ENCODE results near the gene KTN1. TPM values are rescaled to one million over a fixed set of nuclear protein-coding genes. Genes with fewer than 3 reads are reported as not detected.

KTN1 gene
- total RNA-seq, 4 donors from 2014 or later, result 130 to 176 (median 150) TPM

DNA sequence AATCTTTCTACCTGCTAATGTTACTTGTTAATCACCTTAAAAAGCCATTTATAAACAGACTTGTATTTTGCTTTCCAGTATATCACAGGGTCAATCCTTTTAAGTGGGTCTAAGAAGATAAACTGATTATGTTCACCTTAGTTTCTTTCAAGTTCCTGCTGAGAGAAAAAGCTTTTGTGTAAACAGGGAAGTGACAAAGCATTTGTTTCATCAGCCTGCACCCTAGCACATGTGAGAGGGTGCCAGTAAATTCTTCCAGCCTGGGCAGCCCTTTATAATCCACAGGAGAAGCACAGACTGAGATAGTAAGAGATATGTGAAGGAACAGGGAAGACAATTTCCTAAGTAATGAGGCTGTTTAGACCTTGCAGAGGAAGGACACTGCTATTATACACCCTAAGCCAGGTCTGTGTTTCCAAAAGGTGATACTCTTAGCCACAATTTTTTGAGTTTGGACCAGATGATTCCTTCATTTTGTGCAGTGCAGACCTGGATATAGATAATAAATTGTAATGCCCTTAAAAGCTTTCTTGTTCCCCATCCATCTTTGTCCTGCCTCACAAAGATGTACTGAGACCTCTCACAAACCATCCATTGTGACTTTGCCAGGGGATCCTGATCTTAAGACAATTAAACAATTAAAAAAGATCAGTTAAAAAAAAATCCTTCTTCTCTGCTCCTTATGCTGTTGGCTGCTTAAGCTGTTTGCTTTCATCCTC lies 150.7 kb downstream of the KTN1 start:
- TF ChIP-seq, protein P1, sequence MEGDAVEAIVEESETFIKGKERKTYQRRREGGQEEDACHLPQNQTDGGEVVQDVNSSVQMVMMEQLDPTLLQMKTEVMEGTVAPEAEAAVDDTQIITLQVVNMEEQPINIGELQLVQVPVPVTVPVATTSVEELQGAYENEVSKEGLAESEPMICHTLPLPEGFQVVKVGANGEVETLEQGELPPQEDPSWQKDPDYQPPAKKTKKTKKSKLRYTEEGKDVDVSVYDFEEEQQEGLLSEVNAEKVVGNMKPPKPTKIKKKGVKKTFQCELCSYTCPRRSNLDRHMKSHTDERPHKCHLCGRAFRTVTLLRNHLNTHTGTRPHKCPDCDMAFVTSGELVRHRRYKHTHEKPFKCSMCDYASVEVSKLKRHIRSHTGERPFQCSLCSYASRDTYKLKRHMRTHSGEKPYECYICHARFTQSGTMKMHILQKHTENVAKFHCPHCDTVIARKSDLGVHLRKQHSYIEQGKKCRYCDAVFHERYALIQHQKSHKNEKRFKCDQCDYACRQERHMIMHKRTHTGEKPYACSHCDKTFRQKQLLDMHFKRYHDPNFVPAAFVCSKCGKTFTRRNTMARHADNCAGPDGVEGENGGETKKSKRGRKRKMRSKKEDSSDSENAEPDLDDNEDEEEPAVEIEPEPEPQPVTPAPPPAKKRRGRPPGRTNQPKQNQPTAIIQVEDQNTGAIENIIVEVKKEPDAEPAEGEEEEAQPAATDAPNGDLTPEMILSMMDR (IDR thresholded peaks at IDR 0.05), result no peak
- no peak for TF ChIP-seq EP300 (IDR thresholded peaks at IDR 0.05)
- TF ChIP-seq POLR2A (IDR thresholded peaks at IDR 0.05), result no peak
- no peak for DNase-seq (ENCODE audit: low spot score in 2 of 2)
- H3K4me3 ChIP-seq, result no peak overlapping the region
- no peaks in the 10 kb centered on the region for H3K36me3 ChIP-seq
- peaks cover 0 to 8% (median 0%) of the 10 kb centered on the region in 4 donors for H3K9me3 ChIP-seq
- H3K27me3 ChIP-seq, result no peaks in the 10 kb centered on the region
- H3K4me1 ChIP-seq, result no peaks in the 10 kb centered on the region
- no peak overlapping the region for H3K27ac ChIP-seq

DNA sequence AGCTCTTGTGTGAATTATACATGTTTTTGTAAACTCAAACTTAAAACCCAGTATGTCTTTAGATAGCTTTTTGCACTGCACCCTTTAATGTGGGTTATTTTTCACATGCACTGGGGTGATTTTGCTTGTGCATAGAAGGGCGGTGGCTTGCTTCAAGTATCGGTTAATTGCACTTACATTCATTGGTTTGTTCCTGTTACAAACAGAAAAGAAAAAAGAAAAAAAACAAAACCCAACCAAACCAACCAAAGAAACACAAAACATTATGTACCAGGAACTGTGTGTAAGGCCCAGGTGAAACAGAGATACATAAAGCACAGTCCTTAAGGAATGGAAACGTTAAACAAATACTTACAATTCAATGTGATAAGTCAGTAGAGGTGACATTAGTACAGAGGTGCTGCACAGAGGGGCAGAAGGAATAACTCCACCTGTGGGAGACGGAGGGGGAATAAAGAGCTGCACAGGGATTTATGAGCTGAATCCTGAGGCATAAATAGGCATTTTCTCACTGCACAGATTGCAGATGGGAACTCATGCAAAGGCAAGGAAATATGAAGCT lies 151.4 kb downstream of the KTN1 start:
- Histone ChIP-seq H3K27ac (no peak overlapping the region), H3K9me3 (peaks cover 0 to 14% (median 0%) of the 10 kb centered on the region in 4 donors), H3K27me3 (no peaks in the 10 kb centered on the region), H3K4me3 (no peak overlapping the region), H3K4me1 (no peaks in the 10 kb centered on the region), H3K36me3 (no peaks in the 10 kb centered on the region)
- DNase-seq (ENCODE audit: low spot score in 2 of 2), result no peak
- TF ChIP-seq POLR2A (IDR thresholded peaks at IDR 0.05) (no peak), EP300 (IDR thresholded peaks at IDR 0.05) (no peak)
- TF ChIP-seq, protein P1 (IDR thresholded peaks at IDR 0.05), result no peak
- WGBS, 2 donors, result 70 to 73% methylated on average over 4 of the region's 4 CpGs

DNA sequence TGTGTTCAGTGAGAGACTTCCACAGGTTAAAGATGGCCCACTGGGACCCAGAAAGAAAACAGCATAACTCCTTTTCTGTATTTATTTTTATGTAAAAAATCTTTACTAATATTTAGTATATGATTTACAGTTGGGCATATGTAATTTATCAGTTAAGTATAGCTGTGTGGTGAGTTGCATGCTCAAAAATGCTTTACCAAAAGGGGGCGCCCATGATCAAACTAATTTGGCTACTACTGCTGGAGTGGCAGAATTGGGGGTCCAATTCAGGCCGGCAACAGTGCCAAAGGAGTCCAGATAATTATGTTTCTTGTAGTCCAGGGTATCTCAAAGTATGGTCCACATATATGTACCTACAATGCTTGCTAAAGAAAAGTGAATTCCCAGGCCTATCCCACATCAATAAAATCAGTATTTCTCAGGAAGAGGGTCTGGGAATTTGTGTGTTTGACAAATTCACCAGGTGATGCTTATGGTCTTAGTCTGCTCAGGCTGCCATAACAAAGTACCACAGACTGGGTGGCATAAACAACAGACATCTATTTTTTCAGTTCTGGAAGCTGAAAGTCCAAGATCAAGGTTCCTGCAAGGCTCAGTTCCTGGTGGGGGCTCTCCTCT lies 152.0 kb downstream of the KTN1 start:
- WGBS, 2 donors, result 18 to 21% methylated on average over 2 of the region's 2 CpGs
- Histone ChIP-seq H3K4me3 (no peak overlapping the region), H3K36me3 (no peaks in the 10 kb centered on the region), H3K9me3 (peaks cover 0 to 14% (median 0%) of the 10 kb centered on the region in 4 donors), H3K4me1 (no peaks in the 10 kb centered on the region), H3K27ac (no peak overlapping the region), H3K27me3 (no peaks in the 10 kb centered on the region)
- peak; percentile 42 to 77 for DNase-seq (ENCODE audit: low spot score in 2 of 2)
- TF ChIP-seq, protein P1 (IDR thresholded peaks at IDR 0.05), result peak; percentile 20 to 57 (median 37)
- no peak for TF ChIP-seq POLR2A (IDR thresholded peaks at IDR 0.05)

DNA sequence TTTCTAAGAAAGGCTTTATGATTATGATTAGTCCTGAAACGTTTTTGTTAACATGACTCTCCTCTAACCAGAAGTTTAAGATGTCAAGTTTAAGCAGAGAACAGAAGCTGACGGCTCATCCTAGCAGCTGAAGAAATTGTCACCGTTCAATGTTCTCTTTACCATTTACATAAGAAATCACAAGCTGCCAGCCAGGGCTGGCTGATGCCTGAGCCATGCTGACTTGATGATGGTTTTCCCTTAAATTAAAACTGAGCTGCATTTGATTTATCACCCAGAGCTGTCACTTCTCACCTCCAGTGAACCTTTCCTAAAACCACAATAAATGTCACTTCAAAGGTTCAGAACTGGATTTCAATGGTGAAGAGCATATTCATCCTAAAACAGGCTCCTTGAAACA lies 153.6 kb downstream of the KTN1 start:
- H3K9me3 ChIP-seq, result peaks cover 0 to 14% (median 0%) of the 10 kb centered on the region in 4 donors
- no peaks in the 10 kb centered on the region for H3K36me3 ChIP-seq
- no peak overlapping the region for H3K27ac ChIP-seq
- DNase-seq (ENCODE audit: low spot score in 2 of 2), result no peak
- no peaks in the 10 kb centered on the region for H3K27me3 ChIP-seq
- H3K4me1 ChIP-seq, result no peaks in the 10 kb centered on the region
- H3K4me3 ChIP-seq, result no peak overlapping the region
- TF ChIP-seq EP300 (IDR thresholded peaks at IDR 0.05), result no peak
- no peak for TF ChIP-seq POLR2A (IDR thresholded peaks at IDR 0.05)
- TF ChIP-seq, protein P1 (IDR thresholded peaks at IDR 0.05), result no peak
- 75 to 77% methylated on average over 3 of the region's 3 CpGs for WGBS, 2 donors

Small RNA genes within 50 kb of the gene (small RNA-seq; reads per million reads assigned to genes)
- gene RF00019, result not detected

Other genes with a start within 250 kb of the KTN1 start
- gene ATG14, start 168.4 kb upstream of the KTN1 start, total RNA-seq, result 10 to 100 TPM; 10.8 to 18.4 (median 14.7) TPM
- gene TBPL2, start 139.6 kb upstream of the KTN1 start, total RNA-seq, result under 1 TPM in 1 of 4 donors, not detected in 3; 0.90 TPM

All from tibial nerve (tissue), 4 donors.